Tibial nerve (tissue), 4 donors: ENCODE data around the gene ERI3. TPM values are rescaled to one million over a fixed set of nuclear protein-coding genes. Genes with fewer than 3 reads are reported as not detected.

Experiments used
- DNase-seq, 2 donors: peaks; one replicate each; pipeline ENCODE4 v3.0.0-alpha.2; 2019; ENCODE audit warnings: low spot score in 2 of 2
- H3K27ac ChIP-seq, 4 donors: fragments of 200-600 bp; sonication (generic) in 3 of 4; one replicate each; pipeline ENCODE4 v1.5.1; 2017 to 2019; ENCODE audit warnings: mild to moderate bottlenecking in 1 of 4
- H3K27me3 ChIP-seq, 2 donors: fragments of 200-600 bp; sonication (generic) in 1 of 2; one replicate each; pipeline versions ENCODE4 v1.5.1 to v1.6.0; 2017 to 2019
- H3K36me3 ChIP-seq, 3 donors: fragments of 200-600 bp; sonication (generic); one replicate each; pipeline ENCODE4 v1.5.1; 2018 to 2019
- H3K4me1 ChIP-seq, 4 donors: fragments of 200-600 bp; sonication (generic) in 3 of 4; one replicate each; pipeline ENCODE4 v1.5.1; 2017 to 2019
- H3K4me3 ChIP-seq, 4 donors: fragments of 200-600 bp; sonication (generic) in 3 of 4; one replicate each; pipeline ENCODE4 v1.5.1; 2017 to 2019; ENCODE audit warnings: mild to moderate bottlenecking in 1 of 4, moderate library complexity in 1 of 4
- H3K9me3 ChIP-seq, 4 donors: fragments of 200-600 bp; sonication (generic) in 3 of 4; one replicate each; pipeline ENCODE4 v1.5.1; 2017 to 2019
- CTCF ChIP-seq, 5 experiments: fragments of 200-600 bp in 3 of 5; fragments of 450-650 bp in 2 of 5; sonication (generic) in 3 of 5; IDR thresholded peaks; one replicate each; pipeline ENCODE4 v1.5.1; 2016 to 2019; ENCODE audit warnings: antibody characterized with exemption in 5 of 5, mild to moderate bottlenecking in 3 of 5, moderate library complexity in 2 of 5
- EP300 ChIP-seq, 2 donors: sonication (generic); formaldehyde crosslinking; IDR thresholded peaks; one replicate each; pipeline ENCODE4 v1.6.1; 2017; ENCODE audit warnings: antibody characterized with exemption in 2 of 2, mild to moderate bottlenecking in 1 of 2
- POLR2A ChIP-seq, 2 donors: fragments of 450-650 bp; IDR thresholded peaks; one replicate each; pipeline ENCODE4 v1.6.1; 2017; ENCODE audit warnings: antibody characterized with exemption in 2 of 2, mild to moderate bottlenecking in 2 of 2, moderate library complexity in 2 of 2
- WGBS, 2 donors: methylation state at CpG; one replicate each; pipeline ENCODE4 v1.1.5; 2018; 5-methylcytosine and 5-hydroxymethylcytosine counted together
- total RNA-seq, 4 donors: library from RNA; depleted of rRNA; stranded (reverse); fragments of >200 nt; gene quantifications; one replicate each; pipeline ENCODE4 v1.1.0, GENCODE V29; 2016

ERI3 gene
- total RNA-seq, 4 donors from 2014 or later = 60.1 to 82.2 (median 66.5) TPM

- WGBS, 2 donors = 76 to 77% methylated on average over 9 of the region's 9 CpGs
These were observed 110.1 kb downstream of the ERI3 start for GRCh38 chr1:44244986-44245385.

GRCh38 chr1:44243782-44244495 is 111.1 kb downstream of the ERI3 start:
- no peaks in the 10 kb centered on the region for H3K9me3 ChIP-seq
- peaks cover 0 to 54% (median 0%) of the 10 kb centered on the region in 3 donors for H3K36me3 ChIP-seq
- H3K4me1 ChIP-seq = peaks cover 0 to 44% (median 25%) of the 10 kb centered on the region in 4 donors
- DNase-seq = no peak
- no peaks in the 10 kb centered on the region for H3K27me3 ChIP-seq
- H3K27ac ChIP-seq = peak overlapping the region in 2 of 4 donors; percentile 6 to 90
- no peak for TF ChIP-seq CTCF (IDR thresholded peaks at IDR 0.05)
- no peak for TF ChIP-seq POLR2A (IDR thresholded peaks at IDR 0.05)
- TF ChIP-seq EP300 (IDR thresholded peaks at IDR 0.05) = no peak
- 92 to 97% methylated on average over 7 of the region's 7 CpGs for WGBS, 2 donors
- no peak overlapping the region for H3K4me3 ChIP-seq

More at GRCh38 chr1:44244986-44245385, 110.1 kb downstream of the ERI3 start:
- DNase-seq = no peak
- Histone ChIP-seq H3K27ac (no peak overlapping the region), H3K36me3 (peaks cover 0 to 56% (median 0%) of the 10 kb centered on the region in 3 donors), H3K4me3 (no peak overlapping the region), H3K27me3 (no peaks in the 10 kb centered on the region), H3K9me3 (no peaks in the 10 kb centered on the region), H3K4me1 (peaks cover 0 to 33% (median 15%) of the 10 kb centered on the region in 4 donors)
- no peak for TF ChIP-seq POLR2A (IDR thresholded peaks at IDR 0.05)
- TF ChIP-seq EP300 (IDR thresholded peaks at IDR 0.05) = no peak
- no peak for TF ChIP-seq CTCF (IDR thresholded peaks at IDR 0.05)

- DNase-seq = no peak
- Histone ChIP-seq H3K27ac (peak overlapping the region in 3 of 4 donors; percentile 50 to 93 (median 90)), H3K9me3 (no peaks in the 10 kb centered on the region), H3K27me3 (no peaks in the 10 kb centered on the region), H3K4me1 (peaks cover 0 to 55% (median 35%) of the 10 kb centered on the region in 4 donors), H3K36me3 (peaks cover 0 to 42% (median 0%) of the 10 kb centered on the region in 3 donors), H3K4me3 (no peak overlapping the region)
- WGBS, 2 donors = 71 to 73% methylated on average over 16 of the region's 16 CpGs
- TF ChIP-seq EP300 (IDR thresholded peaks at IDR 0.05) (no peak), CTCF (IDR thresholded peaks at IDR 0.05) (no peak), POLR2A (IDR thresholded peaks at IDR 0.05) (no peak)
These were observed 112.3 kb downstream of the ERI3 start for GRCh38 chr1:44242746-44243145.

- peaks cover 0 to 61% (median 36%) of the 10 kb centered on the region in 4 donors for H3K4me1 ChIP-seq
- H3K4me3 ChIP-seq = no peak overlapping the region
- no peaks in the 10 kb centered on the region for H3K27me3 ChIP-seq
- no peaks in the 10 kb centered on the region for H3K9me3 ChIP-seq
- H3K27ac ChIP-seq = peak overlapping the region; percentile 79 to 93 (median 86)
- no peak for TF ChIP-seq POLR2A (IDR thresholded peaks at IDR 0.05)
- no peak for TF ChIP-seq EP300 (IDR thresholded peaks at IDR 0.05)
- no peak for TF ChIP-seq CTCF (IDR thresholded peaks at IDR 0.05)
- DNase-seq = no peak
- peaks cover 0 to 25% (median 0%) of the 10 kb centered on the region in 3 donors for H3K36me3 ChIP-seq
- WGBS, 2 donors = 57 to 71% methylated on average over 9 of the region's 9 CpGs
These were observed 114.0 kb downstream of the ERI3 start for GRCh38 chr1:44240802-44241671.
